ENCODE results near the gene RAP1GAP2.

The RAP1GAP2 gene

GRCh38 chr17:2961446-2961845 is 165.2 kb downstream of the RAP1GAP2 start:
- TF ChIP-seq ARNTL (CRISPR knock-in tag; IDR thresholded peaks at IDR 0.05; ENCODE audit: borderline replicate concordance, low read depth): no peak
- no peak for TF ChIP-seq ZNF8 (CRISPR knock-in tag; IDR thresholded peaks at IDR 0.05)
- no peak for TF ChIP-seq CSRNP3 (CRISPR knock-in tag; IDR thresholded peaks at IDR 0.05)
- no peak for TF ChIP-seq TOX (CRISPR knock-in tag; IDR thresholded peaks at IDR 0.05; ENCODE audit: borderline replicate concordance)
- no peak for TF ChIP-seq ZNF565 (CRISPR knock-in tag; conservative IDR thresholded peaks at IDR 0.05; ENCODE audit: low read depth)
- no peak for TF ChIP-seq ISL1 (CRISPR knock-in tag; IDR thresholded peaks at IDR 0.05)
- no peak for TF ChIP-seq POU6F1 (CRISPR knock-in tag; IDR thresholded peaks at IDR 0.05; ENCODE audit: borderline replicate concordance, low read depth)
- TF ChIP-seq SNAI2 (CRISPR knock-in tag; IDR thresholded peaks at IDR 0.05): no peak
- no peak for ATAC-seq

GRCh38 chr17:2962236-2962635 is 166.0 kb downstream of the RAP1GAP2 start:
- no peak for ATAC-seq
- TF ChIP-seq ZC3H10 (CRISPR knock-in tag; IDR thresholded peaks at IDR 0.05) (no peak), SNAI2 (CRISPR knock-in tag; IDR thresholded peaks at IDR 0.05) (no peak), ZNF70 (CRISPR knock-in tag; IDR thresholded peaks at IDR 0.05) (no peak), RARB (CRISPR knock-in tag; IDR thresholded peaks at IDR 0.05) (no peak)

- no peak for TF ChIP-seq ZFP30 (CRISPR knock-in tag; IDR thresholded peaks at IDR 0.05)
- no peak for TF ChIP-seq TOX (CRISPR knock-in tag; IDR thresholded peaks at IDR 0.05; ENCODE audit: borderline replicate concordance)
- no peak for TF ChIP-seq PPARA (CRISPR knock-in tag; IDR thresholded peaks at IDR 0.05; ENCODE audit: borderline replicate concordance)
- no peak for TF ChIP-seq SNAI2 (CRISPR knock-in tag; IDR thresholded peaks at IDR 0.05)
- TF ChIP-seq ZFP3 (CRISPR knock-in tag; IDR thresholded peaks at IDR 0.05): no peak
- no peak for TF ChIP-seq CSRNP3 (CRISPR knock-in tag; IDR thresholded peaks at IDR 0.05)
- no peak for TF ChIP-seq CSDC2 (CRISPR knock-in tag; IDR thresholded peaks at IDR 0.05)
- ATAC-seq: no peak
Observed at GRCh38 chr17:2962729-2963128, 166.5 kb downstream of the RAP1GAP2 start.

- TF ChIP-seq ESRRG (CRISPR knock-in tag; IDR thresholded peaks at IDR 0.05) (no peak), GLIS3 (CRISPR knock-in tag; IDR thresholded peaks at IDR 0.05) (no peak), CREB5 (CRISPR knock-in tag; IDR thresholded peaks at IDR 0.05; ENCODE audit: low read depth) (no peak), CSRNP3 (CRISPR knock-in tag; IDR thresholded peaks at IDR 0.05) (no peak), OSR1 (CRISPR knock-in tag; IDR thresholded peaks at IDR 0.05) (no peak), PPARA (CRISPR knock-in tag; IDR thresholded peaks at IDR 0.05; ENCODE audit: borderline replicate concordance) (no peak)
- no peak for ATAC-seq
Observed at GRCh38 chr17:2963332-2964027, 167.2 kb downstream of the RAP1GAP2 start.

GRCh38 chr17:2964028-2964356 is 167.8 kb downstream of the RAP1GAP2 start:
- no peak for ATAC-seq
- TF ChIP-seq ZNF565 (CRISPR knock-in tag; conservative IDR thresholded peaks at IDR 0.05; ENCODE audit: low read depth): no peak
- TF ChIP-seq SNAI2 (CRISPR knock-in tag; IDR thresholded peaks at IDR 0.05): no peak
- no peak for TF ChIP-seq BACH2 (CRISPR knock-in tag; IDR thresholded peaks at IDR 0.05; ENCODE audit: borderline replicate concordance)
- no peak for TF ChIP-seq ZC3H10 (CRISPR knock-in tag; IDR thresholded peaks at IDR 0.05)
- TF ChIP-seq ARNTL (CRISPR knock-in tag; IDR thresholded peaks at IDR 0.05; ENCODE audit: borderline replicate concordance, low read depth): no peak
- TF ChIP-seq TSHZ2 (CRISPR knock-in tag; IDR thresholded peaks at IDR 0.05): no peak
- no peak for TF ChIP-seq PATZ1 (CRISPR knock-in tag; IDR thresholded peaks at IDR 0.05; ENCODE audit: borderline replicate concordance)
- TF ChIP-seq CSDC2 (CRISPR knock-in tag; IDR thresholded peaks at IDR 0.05): no peak
